GM18873 (cell line): Measurements from ENCODE around the gene NCKAP5.

Experiments
- ATAC-seq: cut with Tn5 transposase; IDR thresholded peaks from one replicate; pipeline ENCODE4 v1.9.1; 2021; ENCODE audit warnings: mild to moderate bottlenecking, moderate library complexity, moderate number of reproducible peaks; ENCODE audit not compliant: unreplicated experiment, low FRiP score

NCKAP5 gene

DNA sequence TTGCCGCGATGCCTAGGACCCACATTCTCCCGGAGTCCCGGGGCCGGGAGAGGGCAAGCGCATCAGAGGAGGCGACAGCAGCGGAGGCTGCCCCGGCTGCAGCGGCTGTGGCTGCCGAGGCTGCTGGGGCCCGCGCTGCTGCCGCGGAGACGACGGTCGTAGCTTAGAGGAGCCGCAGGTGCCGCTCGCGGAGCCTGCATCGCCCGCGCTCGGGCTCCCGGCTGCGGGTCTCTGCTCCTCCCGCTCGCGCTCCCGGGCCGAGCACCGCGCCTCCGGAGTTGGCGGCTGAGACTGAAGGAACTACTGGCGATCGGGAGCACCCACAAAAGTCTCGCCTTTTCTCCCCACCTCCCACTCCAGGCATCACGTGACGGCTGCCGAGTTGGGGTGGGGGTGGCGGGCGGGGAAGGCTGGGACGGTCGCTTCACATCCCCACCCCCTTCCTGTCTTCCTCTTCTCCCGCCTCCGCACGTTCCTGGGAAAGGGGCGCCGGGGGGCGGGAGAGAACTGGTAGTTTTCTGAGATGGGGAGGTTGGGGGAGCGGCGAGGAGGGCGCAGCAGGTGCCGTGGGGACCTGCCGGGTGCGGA, 898.3 kb downstream of the NCKAP5 start, which contains the start of gene LYPD1:
TSS of gene LYPD1 (minus strand) at position 298 of the 588 bp plus-strand sequence. CDS start at position 25, 273 bp downstream.
- no peak for ATAC-seq

DNA sequence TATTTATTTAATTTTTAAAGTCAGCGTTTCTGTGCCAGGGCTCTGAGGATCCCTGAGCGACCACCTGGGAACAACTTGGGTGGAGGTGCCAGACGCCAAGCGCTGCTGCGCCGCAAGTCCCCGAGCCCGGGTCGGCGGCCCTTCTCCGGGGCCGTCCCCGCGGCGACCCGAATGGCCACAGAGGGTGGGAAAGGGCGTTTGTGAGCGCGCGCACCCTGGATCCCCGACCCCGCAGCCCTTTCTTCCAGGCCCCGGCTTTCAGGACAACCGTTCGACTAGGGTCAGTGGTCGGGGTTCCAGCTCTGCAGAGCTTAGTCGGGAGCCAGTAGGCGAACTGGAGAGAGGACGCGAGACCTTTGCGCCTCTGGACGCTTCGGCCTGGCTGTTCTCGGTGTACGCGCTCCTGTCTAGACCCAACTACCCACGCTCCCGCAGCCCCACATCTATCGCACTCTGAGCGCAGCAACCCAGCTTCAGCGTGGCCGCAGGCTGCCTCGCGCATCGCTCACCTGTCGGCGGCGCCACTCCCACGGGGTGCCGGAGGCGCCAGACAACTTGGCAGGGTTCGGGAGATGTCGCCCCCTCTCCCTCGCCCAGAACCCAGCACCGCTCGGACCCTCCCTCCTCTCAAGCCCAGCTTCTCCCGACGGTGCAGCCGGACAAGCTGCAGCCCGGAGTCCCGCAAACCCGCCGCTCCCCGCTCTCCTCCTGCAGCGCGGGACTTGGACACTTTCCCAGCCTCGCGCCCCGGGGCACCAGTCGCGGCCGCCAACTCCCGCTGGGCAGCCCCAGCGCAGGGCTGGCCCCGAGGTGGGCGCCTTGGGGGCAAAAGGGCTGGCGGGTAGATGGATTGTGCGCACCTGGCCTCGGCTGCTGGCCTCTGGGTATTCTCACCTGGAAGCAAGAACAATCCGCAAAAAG, 899.0 kb downstream of the NCKAP5 start:
- no peak for ATAC-seq

DNA sequence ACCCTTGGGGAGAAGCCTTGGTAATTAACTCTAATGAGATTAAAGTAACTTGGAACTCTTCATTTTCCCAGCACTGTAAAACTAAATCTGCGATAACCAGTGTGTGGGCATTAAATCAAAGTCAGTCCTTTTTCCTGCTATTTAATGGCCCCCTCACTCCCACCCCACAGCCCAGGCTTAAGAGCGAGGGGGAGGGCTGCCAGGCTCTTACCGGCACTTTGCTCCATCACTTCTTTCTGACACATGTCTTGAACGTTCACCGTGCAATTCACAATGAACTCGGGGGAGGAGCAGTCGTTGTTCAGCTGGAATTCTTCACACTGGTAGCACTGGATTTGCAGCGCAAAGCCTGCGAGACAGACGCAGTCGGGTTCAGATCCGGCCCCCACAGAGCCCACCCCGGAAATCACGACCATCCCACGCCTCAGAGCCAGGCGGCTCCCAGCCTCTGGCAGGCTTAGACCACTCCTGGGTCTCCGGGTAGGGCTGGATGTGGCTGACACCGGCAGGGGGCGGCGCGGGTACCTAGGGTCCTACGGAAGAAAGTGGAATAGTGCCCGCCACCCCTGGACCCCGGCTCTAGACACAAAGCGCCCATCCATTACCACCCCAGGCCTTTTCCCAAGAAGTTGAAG, 900.0 kb downstream of the NCKAP5 start:
- ATAC-seq: no peak

DNA sequence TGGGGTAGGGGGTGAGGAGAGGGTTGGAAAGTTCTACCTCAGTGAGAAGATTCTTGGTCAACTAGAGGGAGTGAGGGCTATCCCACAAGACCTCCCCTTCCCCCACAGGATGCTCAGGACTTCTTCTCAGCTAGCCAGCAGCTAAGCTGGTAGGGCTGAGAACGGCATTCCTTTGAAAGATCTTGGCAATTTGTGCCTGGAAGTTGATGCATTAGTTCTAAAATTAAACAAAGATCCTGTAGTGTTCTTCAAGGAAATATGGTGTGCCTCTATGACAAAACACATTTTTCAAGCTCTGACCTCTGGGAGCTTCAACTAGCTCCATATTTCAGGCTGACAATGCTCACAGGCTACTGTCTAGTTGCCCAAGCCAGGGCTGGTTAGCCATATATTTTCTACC, 900.6 kb downstream of the NCKAP5 start:
- no peak for ATAC-seq

DNA sequence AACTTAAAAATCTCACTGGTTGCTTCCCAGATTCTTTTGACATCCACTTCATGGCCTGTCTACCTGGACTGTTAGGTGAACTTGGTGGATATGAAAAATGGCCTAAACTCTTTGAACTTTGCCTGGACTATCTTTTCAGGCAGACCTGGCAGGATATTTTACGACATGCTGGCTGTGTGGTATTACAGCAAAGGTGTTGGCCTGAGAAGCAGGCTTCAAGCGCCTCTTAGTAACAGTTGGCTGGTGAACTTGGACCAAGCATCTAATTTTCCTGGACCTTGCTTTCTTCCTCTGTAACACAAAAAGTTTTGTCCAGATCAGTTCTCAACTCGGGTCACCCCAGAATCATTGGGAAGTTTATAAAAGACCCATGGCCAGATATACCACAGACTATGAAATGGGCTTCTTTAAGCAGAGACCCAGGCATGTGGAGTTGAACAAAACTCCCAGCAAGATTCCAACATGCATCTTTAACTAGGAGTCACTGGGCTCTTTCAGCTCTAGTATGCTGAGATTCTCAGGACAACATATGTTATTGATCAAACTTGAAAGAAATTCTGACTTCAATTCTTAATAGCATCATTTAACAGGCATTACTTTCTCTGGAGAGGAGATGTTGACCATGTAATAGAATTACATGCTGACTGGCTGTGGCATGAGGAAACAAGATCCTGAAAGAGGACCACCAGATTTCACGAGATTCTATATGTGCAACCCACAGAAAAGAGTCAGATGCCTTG, 902.7 kb downstream of the NCKAP5 start:
- ATAC-seq: no peak

DNA sequence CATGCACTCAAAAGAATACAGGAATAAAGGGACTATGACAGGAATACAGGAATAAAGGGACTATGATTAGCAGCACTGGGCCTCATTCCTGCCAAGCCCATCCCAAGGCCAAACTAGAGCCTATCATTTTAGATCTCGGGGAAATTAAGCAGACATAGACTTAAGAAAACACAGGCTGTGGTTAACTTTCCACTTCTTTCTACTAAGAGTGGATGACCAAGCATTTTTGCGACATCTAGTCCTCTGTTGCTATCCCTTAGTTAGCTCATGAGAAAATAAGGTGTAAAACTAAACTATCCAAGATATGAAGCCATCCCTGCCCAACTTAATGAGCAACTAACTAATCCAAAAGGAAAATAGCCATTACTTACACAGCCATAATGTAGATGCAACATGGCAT, 904.2 kb downstream of the NCKAP5 start:
- no peak for ATAC-seq

DNA sequence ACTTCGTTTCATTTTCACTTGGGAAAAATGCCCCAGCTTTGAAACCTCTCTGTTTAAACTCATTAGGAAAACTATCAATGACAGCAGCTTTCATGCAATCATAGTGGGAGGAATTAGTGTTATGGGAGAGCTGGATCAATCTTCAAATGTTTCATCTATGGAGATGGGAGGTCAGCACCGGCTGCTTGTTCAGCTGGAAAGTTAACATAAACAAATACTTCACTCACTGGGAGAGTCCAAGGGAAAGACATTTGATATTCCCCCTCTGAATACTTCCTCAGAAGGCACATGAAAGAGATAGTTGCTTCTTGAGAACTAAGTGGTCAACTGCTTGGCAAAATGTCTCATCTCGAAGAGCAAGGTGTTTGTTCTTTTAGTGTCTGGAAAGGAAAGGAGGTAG, 905.5 kb downstream of the NCKAP5 start:
- no peak for ATAC-seq

DNA sequence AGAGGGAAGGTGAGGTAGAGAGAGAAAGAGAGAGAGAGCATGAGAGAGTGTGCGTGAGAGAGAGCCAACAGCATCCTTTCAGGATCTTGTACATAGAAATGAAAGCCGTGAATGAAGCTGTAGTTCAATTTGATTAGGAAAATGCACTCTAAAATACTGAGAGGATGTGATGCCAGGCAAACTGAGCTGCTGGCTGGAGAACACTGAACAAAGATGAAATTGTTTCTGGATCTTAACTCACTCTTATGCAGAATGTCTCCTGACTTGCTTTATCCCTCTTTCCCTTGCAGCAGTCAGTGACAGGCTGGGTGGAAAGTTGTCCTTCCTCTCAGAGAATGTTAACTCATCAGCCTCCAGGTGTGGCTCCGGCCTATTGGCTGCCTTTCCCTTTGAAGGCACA, 908.9 kb downstream of the NCKAP5 start:
- no peak for ATAC-seq

DNA sequence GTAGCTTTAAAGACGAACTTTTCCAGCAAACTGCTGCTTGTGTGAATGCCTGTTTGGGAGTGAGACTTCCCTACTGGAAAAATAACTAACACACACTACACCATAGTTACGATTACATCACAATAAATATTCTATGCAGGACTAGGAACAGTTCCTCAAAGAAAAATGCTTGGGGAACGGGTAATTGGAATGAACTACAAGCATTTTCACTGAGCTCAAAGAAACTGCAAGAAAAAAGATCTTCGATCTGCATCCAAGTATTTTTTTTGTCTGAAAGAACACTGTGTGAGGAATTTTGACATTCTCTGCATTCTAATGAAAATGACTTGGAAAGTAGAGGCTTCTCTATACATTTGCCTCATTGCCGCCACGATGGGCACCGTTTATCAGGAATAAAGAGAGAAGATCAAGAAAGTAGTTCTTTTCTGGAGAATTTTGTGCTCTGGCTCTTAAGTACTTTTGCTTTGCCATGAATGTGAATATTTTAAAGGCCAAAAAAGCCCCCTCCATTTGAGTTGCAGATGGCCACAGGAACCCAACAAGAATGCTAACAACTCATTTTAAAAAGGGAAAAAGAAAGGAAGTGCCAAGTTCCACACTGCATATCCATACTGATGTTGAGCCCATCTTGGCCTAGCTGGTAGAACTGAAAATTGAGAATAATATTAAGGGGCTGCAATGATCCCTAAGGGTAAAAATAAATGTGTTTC, 911.8 kb downstream of the NCKAP5 start:
- ATAC-seq: no peak

DNA sequence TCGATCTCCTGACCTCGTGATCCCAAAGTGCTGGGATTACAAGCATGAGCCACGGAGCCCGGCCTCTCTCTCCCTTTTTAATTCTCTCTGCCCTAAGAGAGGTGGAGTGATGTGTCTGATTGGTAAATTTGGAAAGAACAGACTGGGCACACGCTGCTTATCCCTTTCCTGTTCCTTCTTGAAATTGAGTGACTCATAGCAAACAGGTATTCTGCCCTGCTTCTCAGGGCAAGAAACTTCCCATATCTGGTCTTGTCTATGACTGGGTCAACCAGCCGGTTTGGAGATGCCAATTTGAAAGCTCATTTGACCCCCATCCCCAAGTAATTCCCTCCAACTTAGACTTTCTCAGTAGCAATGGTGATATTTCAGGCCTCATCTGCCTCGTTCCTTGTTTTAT, 913.3 kb downstream of the NCKAP5 start:
- ATAC-seq: no peak

DNA sequence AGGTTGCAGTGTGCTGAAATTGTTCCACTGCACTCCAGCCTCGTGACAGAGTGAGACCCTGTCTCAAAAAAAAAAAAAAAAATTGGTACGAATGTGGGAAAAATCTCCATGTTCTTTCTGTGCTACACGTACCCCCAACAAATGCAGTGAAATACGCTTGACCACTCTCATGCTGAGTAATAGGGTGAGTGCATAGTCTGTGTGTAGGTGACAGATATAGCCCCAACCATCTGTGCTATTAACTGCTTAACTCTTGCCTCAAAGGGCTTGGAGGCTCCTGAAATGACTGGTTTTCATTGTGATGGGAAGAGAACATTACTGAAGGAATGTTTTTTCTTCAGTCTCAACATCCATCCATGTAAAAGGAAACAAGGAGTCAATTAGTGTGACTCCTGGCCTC, 913.9 kb downstream of the NCKAP5 start:
- no peak for ATAC-seq

DNA sequence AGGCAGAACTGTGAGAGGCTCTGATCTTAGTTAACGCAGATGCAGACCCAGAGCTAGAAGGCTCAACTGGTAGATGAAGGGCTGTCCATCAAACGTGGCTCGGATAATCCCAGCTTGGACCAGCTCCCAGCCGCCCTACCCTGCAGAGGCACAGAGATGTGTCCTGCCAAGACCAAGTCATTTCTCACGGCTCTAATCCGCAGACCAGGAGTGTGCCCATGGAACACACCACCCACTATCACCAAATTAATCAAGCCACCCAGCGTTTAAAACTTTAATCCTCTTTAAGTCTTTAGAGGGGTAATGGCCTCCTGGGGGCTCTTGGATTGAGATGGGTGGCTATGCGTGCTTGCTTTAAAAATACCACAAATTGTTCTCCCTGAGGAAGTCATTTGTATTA, 915.8 kb downstream of the NCKAP5 start:
- no peak for ATAC-seq

DNA sequence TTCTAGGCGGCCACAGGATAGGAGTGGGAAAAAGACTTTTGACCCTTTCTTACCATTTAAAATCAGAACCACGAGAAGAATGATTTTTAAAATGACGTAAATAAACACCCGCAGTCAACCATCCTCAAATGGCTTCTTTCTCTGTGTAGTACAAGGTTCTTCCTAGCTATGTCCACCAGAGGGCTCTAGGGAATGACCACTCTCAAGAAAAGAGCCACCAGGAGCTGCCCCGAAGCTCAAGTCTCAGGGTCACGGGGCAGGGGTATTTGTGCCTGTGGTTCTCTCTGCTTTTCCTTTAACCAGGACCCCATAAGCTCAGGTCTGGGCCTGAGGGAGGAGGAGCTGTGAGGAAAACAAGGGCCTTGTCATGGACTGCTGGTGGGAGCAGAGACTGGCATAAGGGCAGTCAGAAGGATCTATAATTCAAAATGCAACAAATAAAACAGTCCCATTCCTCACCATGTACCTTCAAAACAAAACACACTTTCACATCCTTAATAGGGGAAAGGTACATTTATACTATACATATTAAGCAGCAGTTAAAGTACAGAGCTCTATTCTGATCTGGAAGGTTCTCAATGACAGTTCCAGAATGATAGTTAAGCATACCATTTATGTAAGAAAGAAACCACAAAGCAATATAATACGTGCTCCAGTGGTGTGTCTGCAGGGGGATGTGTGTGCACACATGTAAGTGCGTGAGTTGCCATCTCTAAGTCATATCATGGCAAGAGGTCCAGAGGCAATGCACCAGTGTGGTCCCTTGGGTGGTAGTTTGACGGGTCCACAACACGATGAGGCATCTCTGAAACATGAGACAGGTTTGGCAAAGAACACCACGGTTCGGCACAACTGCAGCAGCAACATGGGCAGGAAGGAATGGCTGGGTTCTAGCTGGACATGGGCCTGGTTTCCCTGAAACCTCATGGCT, 916.9 kb downstream of the NCKAP5 start:
- no peak for ATAC-seq

DNA sequence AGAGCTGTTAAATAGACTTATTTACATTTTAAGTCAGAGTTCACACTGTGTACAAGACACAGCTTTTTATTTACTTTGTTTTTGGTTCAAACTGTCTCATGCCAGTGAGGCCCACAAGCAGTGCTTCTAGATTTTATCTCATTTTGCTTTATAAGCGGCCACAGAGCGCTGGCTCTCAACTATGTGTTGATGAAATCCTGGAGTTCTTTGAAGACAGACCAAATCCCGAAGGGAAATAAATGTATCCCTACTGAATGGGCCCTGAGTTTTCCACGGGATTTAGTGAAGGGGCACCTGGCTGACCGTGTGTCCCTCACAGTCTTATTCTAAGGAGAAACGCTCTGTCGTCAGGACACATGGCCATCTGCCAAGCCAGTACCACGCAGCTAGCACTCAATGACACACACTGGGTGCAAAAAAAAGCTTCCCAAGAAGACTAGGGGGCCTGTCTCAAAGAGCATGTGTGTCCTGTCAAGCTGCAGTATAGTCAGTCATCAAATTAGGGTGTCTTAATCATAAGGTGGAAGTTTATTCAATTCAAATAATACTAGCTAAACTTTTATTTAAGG, 921.6 kb downstream of the NCKAP5 start:
- no peak for ATAC-seq

DNA sequence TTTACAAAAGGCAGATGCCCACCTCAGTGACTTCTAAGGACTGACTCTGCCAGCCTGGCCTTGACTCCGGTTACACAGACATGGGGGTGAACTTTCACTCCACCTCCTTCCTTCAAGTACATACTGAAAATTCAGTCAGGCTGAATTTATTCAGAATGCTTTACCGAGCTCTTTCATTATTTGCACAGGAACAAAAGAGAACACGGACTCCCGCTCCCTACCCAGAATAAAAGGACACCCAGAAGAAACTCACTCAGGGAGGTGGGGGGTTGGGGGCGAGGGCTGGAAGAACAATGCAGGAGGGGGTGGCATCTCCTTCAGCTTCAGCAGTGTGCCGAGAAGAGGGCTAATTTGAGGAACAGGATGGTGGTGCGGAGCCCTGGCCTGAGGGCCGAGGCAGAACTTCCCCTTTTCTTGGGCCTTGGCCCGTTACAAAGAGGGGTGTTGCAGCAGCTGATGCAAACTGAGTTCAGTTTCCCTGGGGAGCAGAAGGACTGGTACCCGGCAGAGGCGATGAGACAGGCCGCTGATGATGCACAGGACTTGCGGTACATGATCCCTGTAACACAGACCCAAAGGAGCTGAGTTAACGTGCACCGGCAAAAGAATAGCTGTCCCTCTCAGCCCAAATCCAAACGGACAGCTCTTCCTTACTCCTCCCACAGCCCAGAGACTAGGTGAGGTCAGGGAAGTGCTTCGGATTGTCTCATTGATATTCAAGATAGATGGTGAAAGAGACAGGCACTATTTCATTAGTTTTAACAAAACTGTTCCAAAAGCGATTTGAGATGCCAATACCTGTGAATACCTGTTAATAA, 922.3 kb downstream of the NCKAP5 start:
- no peak for ATAC-seq

DNA sequence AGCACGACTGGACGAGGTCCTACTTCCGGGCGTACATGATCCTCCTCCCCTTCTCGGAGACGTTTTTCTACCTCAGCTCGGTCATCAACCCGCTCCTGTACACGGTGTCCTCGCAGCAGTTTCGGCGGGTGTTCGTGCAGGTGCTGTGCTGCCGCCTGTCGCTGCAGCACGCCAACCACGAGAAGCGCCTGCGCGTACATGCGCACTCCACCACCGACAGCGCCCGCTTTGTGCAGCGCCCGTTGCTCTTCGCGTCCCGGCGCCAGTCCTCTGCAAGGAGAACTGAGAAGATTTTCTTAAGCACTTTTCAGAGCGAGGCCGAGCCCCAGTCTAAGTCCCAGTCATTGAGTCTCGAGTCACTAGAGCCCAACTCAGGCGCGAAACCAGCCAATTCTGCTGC, 923.1 kb downstream of the NCKAP5 start:
- no peak for ATAC-seq

DNA sequence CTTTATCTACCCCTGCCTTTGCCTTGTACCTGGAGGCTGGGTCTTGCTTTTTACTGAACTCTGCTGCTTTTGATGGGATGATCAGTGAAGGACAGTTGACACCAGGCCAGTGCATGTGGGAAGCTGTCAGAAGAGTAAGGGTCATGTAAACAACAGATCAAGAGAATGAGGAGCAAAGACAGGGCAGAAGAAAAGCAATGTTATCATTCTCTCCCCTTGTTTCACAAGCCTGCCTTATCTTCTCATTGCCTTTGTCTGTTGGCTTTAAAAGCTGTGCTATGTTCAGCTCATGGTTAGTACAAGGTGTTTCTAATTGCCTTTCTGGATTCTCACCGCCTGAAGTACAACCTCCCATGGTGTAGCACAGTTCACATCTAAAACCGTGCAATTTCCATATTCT, 925.8 kb downstream of the NCKAP5 start:
- ATAC-seq: no peak

DNA sequence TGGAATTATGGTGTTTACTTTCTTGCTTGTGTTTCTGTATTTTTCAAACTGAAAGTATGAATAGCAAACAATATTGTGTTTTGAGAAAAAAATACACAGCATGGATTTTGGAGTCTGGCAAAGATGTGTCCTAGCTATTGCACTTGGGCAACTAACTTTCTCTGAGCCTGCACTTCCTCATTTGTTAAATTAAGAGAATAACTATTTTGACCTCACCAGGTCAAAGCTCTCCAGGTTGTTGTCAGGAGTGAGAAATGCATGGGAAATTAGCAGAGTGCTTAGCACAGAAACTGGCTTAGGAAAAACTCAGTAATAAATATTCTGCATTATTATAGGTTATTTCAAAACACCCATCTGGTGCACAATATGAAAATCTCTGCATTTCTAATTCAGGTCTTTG, 926.4 kb downstream of the NCKAP5 start:
- ATAC-seq: no peak
